GM23338 (cell line): ENCODE measurements around the gene HIF3A. TPM values are rescaled to one million over a fixed set of nuclear protein-coding genes. Genes with fewer than 3 reads are reported as not detected.

Experiments used
- ATAC-seq: fragments of 200-7000 bp; cut with Tn5 transposase; 3 replicates; pipeline ENCODE4 v1.9.1; 2020
- DNase-seq: peaks from one replicate; pipeline ENCODE4 v3.0.0-alpha.2; 2015; ENCODE audit warnings: low spot score
- H2AFZ ChIP-seq: fragments of 200-600 bp; sonication (generic); 2 replicates; pipeline ENCODE4 v1.8.0; 2016; ENCODE audit warnings: antibody characterized with exemption, mild to moderate bottlenecking, moderate library complexity
- H3F3A ChIP-seq: fragments of 200-600 bp; sonication (generic); replicated peaks from 2 replicates; pipeline ENCODE4 v1.8.0; 2017; ENCODE audit warnings: antibody characterized with exemption, mixed run types, low read depth
- H3K27ac ChIP-seq: fragments of 200-600 bp; sonication (generic); 2 replicates; pipeline ENCODE4 v1.6.1; 2016; ENCODE audit warnings: low read depth
- H3K27me3 ChIP-seq: fragments of 200-600 bp; sonication (generic); 2 replicates; pipeline ENCODE4 v1.8.0; 2016; ENCODE audit warnings: mild to moderate bottlenecking, mixed run types, moderate library complexity; ENCODE audit not compliant: insufficient read depth
- H3K36me3 ChIP-seq: fragments of 200-600 bp; sonication (generic); 2 replicates; pipeline ENCODE4 v1.8.0; 2016; ENCODE audit warnings: mild to moderate bottlenecking; ENCODE audit not compliant: insufficient read depth
- H3K4me1 ChIP-seq: fragments of 200-600 bp; sonication (generic); 2 replicates; pipeline ENCODE4 v1.8.0; 2016; ENCODE audit warnings: mild to moderate bottlenecking, moderate library complexity; ENCODE audit not compliant: insufficient read depth
- H3K4me2 ChIP-seq: fragments of 200-600 bp; sonication (generic); 2 replicates; pipeline ENCODE4 v1.7.1; 2017; ENCODE audit warnings: mixed run types
- H3K4me3 ChIP-seq: fragments of 200-600 bp; sonication (generic); 2 replicates; pipeline ENCODE4 v1.6.1; 2016; ENCODE audit warnings: mixed run types
- H3K79me2 ChIP-seq: fragments of 200-600 bp; sonication (generic); replicated peaks from 2 replicates; pipeline ENCODE4 v1.8.0; 2017; ENCODE audit warnings: mild to moderate bottlenecking; ENCODE audit not compliant: insufficient read depth
- H3K9me2 ChIP-seq: fragments of 200-600 bp; sonication (generic); 2 replicates; pipeline ENCODE4 v1.8.0; 2017; ENCODE audit not compliant: insufficient read depth
- H4K20me1 ChIP-seq: fragments of 200-600 bp; sonication (generic); replicated peaks from 2 replicates; pipeline ENCODE4 v1.8.0; 2017; ENCODE audit warnings: mild to moderate bottlenecking; ENCODE audit not compliant: insufficient read depth
- H3K27ac Mint-ChIP-seq: 2 replicates; pipeline ENCODE4 v1.8.0; 2020; ENCODE audit warnings: inconsistent platforms, mild to moderate bottlenecking, moderate library complexity, mixed read lengths
- H3K27me3 Mint-ChIP-seq: 3 replicates; pipeline ENCODE4 v1.8.0; 2022; ENCODE audit warnings: low read depth, mild to moderate bottlenecking, moderate library complexity, mixed read lengths, inconsistent platforms; ENCODE audit not compliant: insufficient read depth, poor library complexity
- H3K36me3 Mint-ChIP-seq: 3 replicates; pipeline ENCODE4 v1.8.0; 2021; ENCODE audit warnings: low read depth, mild to moderate bottlenecking, inconsistent platforms, moderate library complexity, mixed read lengths
- H3K4me1 Mint-ChIP-seq: 3 replicates; pipeline ENCODE4 v1.8.0; 2020; ENCODE audit warnings: mild to moderate bottlenecking, inconsistent platforms, mixed read lengths
- H3K4me3 Mint-ChIP-seq: 3 replicates; pipeline ENCODE4 v1.8.0; 2021; ENCODE audit warnings: moderate library complexity, mild to moderate bottlenecking, inconsistent platforms, mixed read lengths
- H3K9me3 Mint-ChIP-seq: 3 replicates; pipeline ENCODE4 v1.8.0; 2020; ENCODE audit warnings: moderate library complexity, mild to moderate bottlenecking, inconsistent platforms, mixed read lengths
- CREB1 ChIP-seq: fragments of 250-450 bp; sonication (Bioruptor Pico); IDR thresholded peaks from 2 replicates; pipeline ENCODE4 v1.5.0; 2020; ENCODE audit warnings: low read depth, mild to moderate bottlenecking, moderate library complexity
- CTCF ChIP-seq, 2 experiments: fragments of 200-600 bp in 1 of 2; sonication (generic) in 1 of 2; conservative IDR thresholded peaks; 2 replicates each; pipeline versions ENCODE4 v1.5.1 to v1.6.1; 2016 to 2017; ENCODE audit warnings: antibody characterized with exemption in 2 of 2, low read depth in 2 of 2, mild to moderate bottlenecking in 2 of 2, moderate library complexity in 1 of 2
- ETS1 ChIP-seq: IDR thresholded peaks from 2 replicates; pipeline ENCODE4 v1.6.1; 2016; ENCODE audit warnings: antibody characterized with exemption
- EZH2 ChIP-seq: fragments of 200-600 bp; sonication (generic); IDR thresholded peaks from one replicate; pipeline ENCODE4 v1.8.0; 2017; ENCODE audit warnings: antibody characterized with exemption, mild to moderate bottlenecking, low read depth; ENCODE audit not compliant: unreplicated experiment
- EZH2phosphoT487 ChIP-seq: fragments of 200-600 bp; sonication (generic); IDR thresholded peaks from one replicate; pipeline ENCODE4 v1.8.1; 2018; ENCODE audit warnings: antibody characterized with exemption; ENCODE audit not compliant: unreplicated experiment
- JUNB ChIP-seq: IDR thresholded peaks from one replicate; pipeline ENCODE4 v1.6.1; 2016; ENCODE audit warnings: antibody characterized with exemption; ENCODE audit not compliant: unreplicated experiment
- NANOG ChIP-seq: IDR thresholded peaks from 2 replicates; pipeline ENCODE4 v1.6.1; 2016; ENCODE audit warnings: antibody characterized with exemption, borderline replicate concordance
- REST ChIP-seq: IDR thresholded peaks from one replicate; pipeline ENCODE4 v1.6.1; 2018; ENCODE audit warnings: antibody characterized with exemption; ENCODE audit not compliant: unreplicated experiment
- ZNF331 ChIP-seq: fragments of 250-450 bp; sonication (Bioruptor Pico); IDR thresholded peaks from 2 replicates; pipeline ENCODE4 v1.5.0; 2020; ENCODE audit warnings: low read depth, mild to moderate bottlenecking, moderate library complexity
- polyA plus RNA-seq: library from polyadenylated mRNA; unstranded; fragments of >200 nt; fragmentation: Nextera tagmentation; extraction: Ambion mirVana; gene quantifications from 2 replicates; pipeline ENCODE4 v1.2.1, GENCODE V29; 2016
- total RNA-seq: library from RNA; depleted of rRNA; stranded (reverse); fragments of >200 nt; shearing (Covaris generic); gene quantifications from 2 replicates; pipeline ENCODE4 v1.2.3, GENCODE V29; 2014

HIF3A gene
- total and polyA plus RNA-seq, 2 experiments from 2014 or later, result 20.4 to 70.5 TPM

- H3K36me3 Mint-ChIP-seq, result peaks cover 58% of the 10 kb centered on the region
- Histone ChIP-seq H3K27ac (no peak overlapping the region), H3K9me2 (no peaks in the 10 kb centered on the region)
These were observed 94.0 kb downstream of the HIF3A start for GRCh38 chr19:46390866-46391265.

More at GRCh38 chr19:46390866-46391265, 94.0 kb downstream of the HIF3A start:
- Histone ChIP-seq H3K36me3 (no peaks in the 10 kb centered on the region; the same call in 1 of the 2 replicates), H3K4me3 (no peak overlapping the region), H3K4me2 (no peak overlapping the region), H3F3A (peaks cover 12% of the 10 kb centered on the region), H3K27me3 (no peaks in the 10 kb centered on the region), H2AFZ (no peak overlapping the region), H3K79me2 (no peaks in the 10 kb centered on the region), H3K4me1 (no peaks in the 10 kb centered on the region; the same call in 1 of the 2 replicates), H4K20me1 (no peaks in the 10 kb centered on the region; the same call in 1 of the 2 replicates)
- TF ChIP-seq EZH2phosphoT487 (no peak), ZNF331 (no peak), EZH2 (no peak), REST (no peak), CREB1 (no peak), NANOG (no peak), ETS1 (no peak), JUNB (no peak), CTCF (conservative IDR thresholded peaks at IDR 0.05; ENCODE audit: low read depth in 2 of 2) (no peak)
- Mint-ChIP-seq H3K27ac (no peak overlapping the region), H3K4me3 (no peak overlapping the region), H3K4me1 (peaks cover 18% of the 10 kb centered on the region), H3K27me3 (peaks cover 22% of the 10 kb centered on the region), H3K9me3 (no peaks in the 10 kb centered on the region)
- no peak for ATAC-seq
- no peak for DNase-seq
